GM12878 (cell line): ENCODE data around the gene RAB11A. TPM values are rescaled to one million over a fixed set of nuclear protein-coding genes. Genes with fewer than 3 reads are reported as not detected.

Experiments
- ATAC-seq: fragments of 200-7000 bp; cut with Tn5 transposase; 3 replicates; pipeline ENCODE4 v1.9.1; 2020; ENCODE audit warnings: mild to moderate bottlenecking, moderate library complexity
- BruUV-seq: library from RNA; stranded (reverse); fragments of 400-500 nt; replicated peaks from 2 replicates; lab custom pipeline; 2021; lab: Mats Ljungman, UMichigan
- CTCF ChIA-PET: fragments of 300-600 bp; sonication (Branson Sonifier 250); formaldehyde crosslinking; extraction: SDS; loops from one replicate; lab custom pipeline; 2021; ENCODE audit warnings: inconsistent platforms; lab: Yijun Ruan, JAX
- POLR2A ChIA-PET: fragments of 350-600 bp; formaldehyde crosslinking; extraction: SDS; loops from one replicate; lab custom pipeline; 2021; ENCODE audit warnings: inconsistent platforms; lab: Charles Lee
- RAD21 ChIA-PET: fragments of 300-600 bp; sonication (Branson Sonifier 250); formaldehyde crosslinking; loops from one replicate; lab custom pipeline; 2023; ENCODE audit warnings: antibody characterized with exemption; ENCODE audit not compliant: unreplicated experiment; lab: Charles Lee
- SMC1A ChIA-PET: fragments of 300-600 bp; sonication (Branson Sonifier 250); formaldehyde crosslinking; loops from one replicate; lab custom pipeline; 2023; ENCODE audit not compliant: unreplicated experiment, uncharacterized antibody; lab: Charles Lee
- DNase-seq: peaks from one replicate; pipeline ENCODE4 v3.0.0-alpha.2; 2011; ENCODE audit warnings: low read depth, low spot score
- FAIRE-seq: peaks from 3 replicates; lab custom pipeline; 2011; peaks lifted over from hg19 to GRCh38; lab: Jason Lieb, UNC
- H2AFZ ChIP-seq: 2 replicates; pipeline ENCODE4 v1.6.0; 2011; ENCODE audit warnings: low read depth, low read length, control low read depth; ENCODE audit not compliant: control insufficient read depth
- H3K27ac ChIP-seq: 2 replicates; pipeline ENCODE4 v1.5.1; 2011; ENCODE audit warnings: control low read depth; ENCODE audit not compliant: control insufficient read depth, insufficient read depth
- H3K27me3 ChIP-seq, 2 experiments: replicated peaks in 1 of 2; 2 replicates each; pipeline versions ENCODE4 v1.6.0 to v1.6.1; 2011; ENCODE audit warnings: low read length in 1 of 2; ENCODE audit not compliant: control insufficient read depth in 2 of 2, insufficient read depth in 2 of 2
- H3K36me3 ChIP-seq, 2 experiments: 2 replicates each; pipeline ENCODE4 v1.5.1; 2011; ENCODE audit warnings: low read length in 1 of 2; ENCODE audit not compliant: control insufficient read depth in 2 of 2, insufficient read depth in 2 of 2
- H3K4me1 ChIP-seq: 2 replicates; pipeline ENCODE4 v1.6.1; 2011; ENCODE audit warnings: mild to moderate bottlenecking, low read length, moderate library complexity, mixed read lengths; ENCODE audit not compliant: control insufficient read depth, insufficient read depth
- H3K4me2 ChIP-seq: 2 replicates; pipeline ENCODE4 v1.6.0; 2011; ENCODE audit warnings: control low read depth; ENCODE audit not compliant: control insufficient read depth, insufficient read depth
- H3K4me3 ChIP-seq: fragments of 200-600 bp; sonication (generic); 2 replicates; pipeline ENCODE4 v1.5.1; 2016
- H3K79me2 ChIP-seq: 2 replicates; pipeline ENCODE4 v1.6.0; 2011; ENCODE audit warnings: low read length; ENCODE audit not compliant: control insufficient read depth, insufficient read depth
- H3K9ac ChIP-seq: 2 replicates; pipeline ENCODE4 v1.8.0; 2011; ENCODE audit warnings: low read length, control low read depth, mixed read lengths; ENCODE audit not compliant: control insufficient read depth, insufficient read depth
- H3K9me3 ChIP-seq: replicated peaks from 3 replicates; pipeline ENCODE4 v1.5.1; 2011; ENCODE audit warnings: mild to moderate bottlenecking, low read length; ENCODE audit not compliant: control insufficient read depth, insufficient read depth
- H4K20me1 ChIP-seq: 2 replicates; pipeline ENCODE4 v1.6.0; 2011; ENCODE audit not compliant: control insufficient read depth, insufficient read depth
- EP300 ChIP-seq, 2 experiments: fragments of 150-350 bp in 1 of 2; IDR thresholded peaks; 2 replicates each; pipeline ENCODE4 v1.6.1; 2011 to 2012; ENCODE audit warnings: low read depth in 2 of 2, low read length in 2 of 2, borderline replicate concordance in 1 of 2, improper control_type of control experiment in 1 of 2, inconsistent platforms in 1 of 2; ENCODE audit not compliant: control insufficient read depth in 1 of 2
- EZH2 ChIP-seq: IDR thresholded peaks from 2 replicates; pipeline ENCODE4 v1.6.1; 2012; ENCODE audit warnings: low read depth, mild to moderate bottlenecking, control low read depth, inconsistent platforms, low read length, borderline replicate concordance; ENCODE audit not compliant: control insufficient read depth
- KAT2A ChIP-seq: conservative IDR thresholded peaks from 2 replicates; pipeline ENCODE4 v1.6.1; 2011; ENCODE audit warnings: low read depth, low read length; ENCODE audit not compliant: control insufficient read depth
- MEF2A ChIP-seq: IDR thresholded peaks from 2 replicates; pipeline ENCODE4 v1.6.1; 2011; ENCODE audit warnings: low read depth, mild to moderate bottlenecking, low read length, moderate library complexity; ENCODE audit not compliant: insufficient read depth
- RUNX3 ChIP-seq: IDR thresholded peaks from 2 replicates; pipeline ENCODE4 v1.6.1; 2012; ENCODE audit warnings: low read length, inconsistent platforms
- STAT1 ChIP-seq: fragments of 450-650 bp; conservative IDR thresholded peaks from 2 replicates; pipeline ENCODE4 v1.6.1; 2014; ENCODE audit warnings: antibody characterized with exemption, mild to moderate bottlenecking
- TCF3 ChIP-seq: IDR thresholded peaks from 2 replicates; pipeline ENCODE4 v1.6.1; 2012; ENCODE audit warnings: low read depth, mild to moderate bottlenecking, low read length, borderline replicate concordance; ENCODE audit not compliant: insufficient read depth
- ZNF217 ChIP-seq: fragments of 450-650 bp; IDR thresholded peaks from 2 replicates; pipeline ENCODE4 v1.6.1; 2017; ENCODE audit warnings: antibody characterized with exemption, mild to moderate bottlenecking
- ZNF24 ChIP-seq: fragments of 450-650 bp; IDR thresholded peaks from 2 replicates; pipeline ENCODE4 v1.6.1; 2017; ENCODE audit warnings: antibody characterized with exemption, mild to moderate bottlenecking
- WGBS: methylation state at CpG from one replicate; pipeline ENCODE4 v1.1.6; 2016; ENCODE audit warnings: low lambda C conversion rate; ENCODE audit not compliant: insufficient replicate concordance, insufficient coverage; ENCODE audit errors: missing lambda C conversion rate; 5-methylcytosine and 5-hydroxymethylcytosine counted together
- in situ Hi-C: fragments of 300-500 bp; cut with MboI; formaldehyde crosslinking; loops from 9 replicates; pipeline ENCODE4 v1.14.3; 2018; ENCODE audit warnings: mixed read lengths
- intact Hi-C: fragments of 100-400 bp; cut with micrococcal nuclease; formaldehyde crosslinking; loops from one replicate; pipeline ENCODE4 v1.14.2; 2022; ENCODE audit not compliant: unreplicated experiment
- polyA plus RNA-seq, 11 experiments: library from polyadenylated mRNA; depleted of rRNA in 4 of 11; unstranded in 6 of 11; stranded (reverse) in 5 of 11; fragments of >200 nt; fragmentation: Nextera tagmentation in 4 of 11; fragmentation: Illumina TruSeq in 1 of 11; extraction: Ambion mirVana in 4 of 11; extraction: Trizol in 1 of 11; gene quantifications; 1 replicate in 1 of 11; 2 replicates in 10 of 11; pipeline versions ENCODE4 v1.2.1 to v1.2.3, GENCODE V29; 2011 to 2016; ENCODE audit warnings: inconsistent platforms in 2 of 11, missing spikeins in 2 of 11, low read depth in 1 of 11
- total RNA-seq, 4 experiments: library from RNA; depleted of rRNA in 3 of 4; stranded (reverse); fragments of >200 nt in 3 of 4; fragmentation: Illumina TruSeq in 1 of 4; extraction: Trizol in 1 of 4; gene quantifications; 2 replicates each; pipeline versions ENCODE4 v1.2.1 to v1.2.3, GENCODE V29; 2013 to 2021
- TF ChIP-seq, protein P1 (sequence below): IDR thresholded peaks from 2 replicates; pipeline ENCODE4 v1.6.1; 2012; ENCODE audit warnings: low read length, inconsistent platforms
- TF ChIP-seq, protein P2 (sequence below): IDR thresholded peaks from 2 replicates; pipeline ENCODE4 v1.6.1; 2012; ENCODE audit warnings: low read depth, low read length, improper control_type of control experiment

The RAB11A gene
- total and polyA plus RNA-seq, 10 of the 15 experiments (the other 5 are each of a cell fraction or from before 2014, with no cell fraction given): 128 to 387 (median 224) TPM

DNA sequence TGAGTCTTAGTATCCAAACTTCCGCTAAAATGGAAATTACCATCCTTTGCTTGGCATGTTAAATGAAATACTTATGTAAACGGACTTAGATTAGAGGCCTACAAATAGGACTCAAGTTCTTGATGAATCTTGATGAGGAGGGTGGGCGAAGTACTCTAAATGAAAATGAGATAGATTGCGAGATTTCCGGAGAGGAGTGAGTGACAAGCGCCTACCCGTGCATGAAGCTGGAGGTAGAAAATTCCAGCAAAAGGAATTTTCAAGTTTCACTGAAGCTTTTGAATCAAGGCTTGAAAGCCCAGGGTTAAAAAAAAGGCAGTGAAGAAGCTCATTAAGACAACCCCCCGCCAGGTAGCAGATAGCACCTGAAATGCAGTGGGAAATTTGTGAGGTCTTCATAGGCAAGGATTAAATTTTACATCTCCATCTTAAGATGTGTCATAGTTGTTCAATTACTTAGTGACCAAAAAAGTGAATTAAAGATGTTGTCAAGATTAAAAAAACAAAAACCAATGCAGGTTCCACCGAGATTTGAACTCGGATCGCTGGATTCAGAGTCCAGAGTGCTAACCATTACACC lies 655 bp upstream of the RAB11A start:
- ATAC-seq (no peak), DNase-seq (no peak), FAIRE-seq (no peak)
- in situ Hi-C loops: no loop called here
- RAD21 ChIA-PET: interaction anchor here (0.8 to 4.0 kb wide), 15 partner anchors 11 to 258 kb away, joined by 3 to 34 read pairs (median 7); partner anchors contain the start of genes DENND4A and INTS14
- H3K4me2 ChIP-seq: 0 out of 2 replicates have a peak overlapping the region, but pooled peaks have one; percentile 46
- WGBS: 57% methylated on average over 11 of the region's 11 CpGs
- H4K20me1 ChIP-seq: no peaks in the 10 kb centered on the region
- H3K79me2 ChIP-seq: peaks cover 42% of the 10 kb centered on the region
- peak overlapping the region; percentile 80; the same call in 1 of the 2 replicates for H3K27ac ChIP-seq
- no peak overlapping the region for H2AFZ ChIP-seq
- intact Hi-C loops: no loop called here
- TSS peak; percentile 82 for BruUV-seq
- peak; percentile 30; the same call in 1 of the 2 replicates for TF ChIP-seq ZNF217
- no peak for TF ChIP-seq KAT2A
- TF ChIP-seq MEF2A: peak; percentile 43; the same call in 1 of the 2 replicates
- no peak for TF ChIP-seq TCF3
- TF ChIP-seq, protein P1, sequence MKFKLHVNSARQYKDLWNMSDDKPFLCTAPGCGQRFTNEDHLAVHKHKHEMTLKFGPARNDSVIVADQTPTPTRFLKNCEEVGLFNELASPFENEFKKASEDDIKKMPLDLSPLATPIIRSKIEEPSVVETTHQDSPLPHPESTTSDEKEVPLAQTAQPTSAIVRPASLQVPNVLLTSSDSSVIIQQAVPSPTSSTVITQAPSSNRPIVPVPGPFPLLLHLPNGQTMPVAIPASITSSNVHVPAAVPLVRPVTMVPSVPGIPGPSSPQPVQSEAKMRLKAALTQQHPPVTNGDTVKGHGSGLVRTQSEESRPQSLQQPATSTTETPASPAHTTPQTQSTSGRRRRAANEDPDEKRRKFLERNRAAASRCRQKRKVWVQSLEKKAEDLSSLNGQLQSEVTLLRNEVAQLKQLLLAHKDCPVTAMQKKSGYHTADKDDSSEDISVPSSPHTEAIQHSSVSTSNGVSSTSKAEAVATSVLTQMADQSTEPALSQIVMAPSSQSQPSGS: 0 out of 2 replicates have a peak, but pooled peaks have one; percentile 20
- TF ChIP-seq, protein P2, sequence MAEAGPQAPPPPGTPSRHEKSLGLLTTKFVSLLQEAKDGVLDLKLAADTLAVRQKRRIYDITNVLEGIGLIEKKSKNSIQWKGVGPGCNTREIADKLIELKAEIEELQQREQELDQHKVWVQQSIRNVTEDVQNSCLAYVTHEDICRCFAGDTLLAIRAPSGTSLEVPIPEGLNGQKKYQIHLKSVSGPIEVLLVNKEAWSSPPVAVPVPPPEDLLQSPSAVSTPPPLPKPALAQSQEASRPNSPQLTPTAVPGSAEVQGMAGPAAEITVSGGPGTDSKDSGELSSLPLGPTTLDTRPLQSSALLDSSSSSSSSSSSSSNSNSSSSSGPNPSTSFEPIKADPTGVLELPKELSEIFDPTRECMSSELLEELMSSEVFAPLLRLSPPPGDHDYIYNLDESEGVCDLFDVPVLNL: 0 out of 2 replicates have a peak, but pooled peaks have one; percentile 8
- peak; percentile 92; the same call in 1 of the 2 replicates for TF ChIP-seq STAT1
- TF ChIP-seq EP300 (IDR thresholded peaks at IDR 0.05; ENCODE audit: borderline replicate concordance in 1 of 2, control insufficient read depth in 1 of 2, low read depth in 2 of 2, low read length in 2 of 2): peak in 1 of 2 experiments; percentile 83; a peak in 1 of 4 replicates
- peak; percentile 99 for TF ChIP-seq ZNF24
- TF ChIP-seq EZH2: no peak
- TF ChIP-seq RUNX3: peak; percentile 80
- TF ChIP-seq, all 136 proteins: peak for 8
- ChIA-PET SMC1A (interaction anchor here (0.6 to 3.8 kb wide), 21 partner anchors 11 to 425 kb away, joined by 3 to 21 read pairs (median 4); partner anchors contain the start of genes DIS3L and INTS14), POLR2A (interaction anchor here (0.5 to 2.9 kb wide), 22 partner anchors 9 to 423 kb away, joined by 3 to 19 read pairs (median 4); partner anchors contain the start of gene INTS14), CTCF (interaction anchor here (0.6 to 5.4 kb wide), 19 partner anchors 10 to 516 kb away, joined by 3 to 38 read pairs (median 4); partner anchors contain the start of gene INTS14)
- Histone ChIP-seq H3K27me3 (no peaks in the 10 kb centered on the region), H3K4me1 (no peaks in the 10 kb centered on the region), H3K9ac (peak overlapping the region; percentile 87; the same call in 1 of the 2 replicates), H3K9me3 (no peaks in the 10 kb centered on the region), H3K36me3 (no peaks in the 10 kb centered on the region), H3K4me3 (peak overlapping the region; percentile 71)
